Measurements from ENCODE around the gene KTI12. TPM values are rescaled to one million over a fixed set of nuclear protein-coding genes. Genes with fewer than 3 reads are reported as not detected.
"Not testable (repeated sequence)": the region's sequence is repeated elsewhere in the genome, so short reads cannot be mapped to it uniquely, and the experiment has no call there.

KTI12 gene
- total and polyA plus RNA-seq, 2 donors (not counting 3 experiments of a cell fraction or from before 2014, with no cell fraction given) = 10.0 to 12.7 TPM

- intact Hi-C loops (cut with micrococcal nuclease) (loop anchor here (10.0 kb wide), 1 partner anchor 193 kb away; no protein-coding TSS in a partner anchor), dilution Hi-C loops (cut with MboI; ENCODE audit: extremely low pct_ligation_motif_present, low sequenced_read_pairs) (no loop called here)
- Histone ChIP-seq H3K79me2 (ENCODE audit: control insufficient read depth, insufficient read depth, low read length) (no peaks in the 10 kb centered on the region), H3K9me3 (replicated peaks; ENCODE audit: control insufficient read depth, insufficient read depth, low read length) (no peaks in the 10 kb centered on the region), H4K20me1 (replicated peaks; ENCODE audit: control insufficient read depth, extremely low read depth, insufficient read depth, low read length) (no peaks in the 10 kb centered on the region), H3K27me3 (ENCODE audit: control insufficient read depth in 2 of 2, insufficient read depth in 2 of 2, low read length in 2 of 2) (peaks cover 2 to 5% of the 10 kb centered on the region in 2 experiments), H3K4me2 (ENCODE audit: insufficient read depth, low read length) (no peak overlapping the region), H2AFZ (ENCODE audit: low read depth, low read length) (no peak overlapping the region), H3K27ac (ENCODE audit: insufficient read depth, low read depth, low read length) (no peak overlapping the region), H3K9me1 (replicated peaks; ENCODE audit: control insufficient read depth, extremely low read depth, insufficient read depth, low read length) (no peaks in the 10 kb centered on the region), H3K4me3 (replicated peaks in 1 of 3; ENCODE audit: insufficient read depth in 1 of 3, low read depth in 1 of 3, low read length in 3 of 3) (no peak overlapping the region), H3K36me3 (ENCODE audit: control insufficient read depth in 2 of 2, extremely low read depth in 1 of 2, insufficient read depth in 2 of 2, low read length in 2 of 2) (no peaks in the 10 kb centered on the region), H3K4me1 (ENCODE audit: control insufficient read depth, extremely low read depth, insufficient read depth, low read length) (no peaks in the 10 kb centered on the region), H3K9ac (replicated peaks; ENCODE audit: extremely low read depth, insufficient read depth, low read length) (no peak overlapping the region)
- no TSS peak for BruUV-seq (replicated peaks)
- TF ChIP-seq CTCF (IDR thresholded peaks at IDR 0.05; ENCODE audit: extremely low read depth in 1 of 2, insufficient read depth in 1 of 2, low read depth in 1 of 2, low read length in 2 of 2) = no peak
- TF ChIP-seq FOS (IDR thresholded peaks at IDR 0.05; ENCODE audit: borderline replicate concordance, insufficient read depth, low read length) = no peak
- DNase-seq (ENCODE audit: low read depth, low spot score) = no peak
- no peak for FAIRE-seq
- CTCF ChIA-PET = no interaction called here
- POLR2A ChIA-PET = no interaction called here
Measured at GRCh38 chr1:52008071-52008809, 25.4 kb downstream of the KTI12 start.

GRCh38 chr1:52007215-52008002 lies 26.2 kb downstream of the KTI12 start:
- no peak overlapping the region for H3K4me2 ChIP-seq (ENCODE audit: insufficient read depth, low read length)
- POLR2A ChIA-PET = no interaction called here
- FAIRE-seq = no peak
- peaks cover 2 to 5% of the 10 kb centered on the region in 2 experiments for H3K27me3 ChIP-seq (ENCODE audit: control insufficient read depth in 2 of 2, insufficient read depth in 2 of 2, low read length in 2 of 2)
- no peak overlapping the region for H3K4me3 ChIP-seq (replicated peaks in 1 of 3; ENCODE audit: insufficient read depth in 1 of 3, low read depth in 1 of 3, low read length in 3 of 3)
- H3K79me2 ChIP-seq (ENCODE audit: control insufficient read depth, insufficient read depth, low read length) = no peaks in the 10 kb centered on the region
- H3K4me1 ChIP-seq (ENCODE audit: control insufficient read depth, extremely low read depth, insufficient read depth, low read length) = no peaks in the 10 kb centered on the region
- intact Hi-C loops (cut with micrococcal nuclease) (loop anchor here (10.0 kb wide), 1 partner anchor 193 kb away; no protein-coding TSS in a partner anchor), dilution Hi-C loops (cut with MboI; ENCODE audit: extremely low pct_ligation_motif_present, low sequenced_read_pairs) (no loop called here)
- no TSS peak for BruUV-seq (replicated peaks)
- no peak overlapping the region for H3K9ac ChIP-seq (replicated peaks; ENCODE audit: extremely low read depth, insufficient read depth, low read length)
- no peaks in the 10 kb centered on the region for H3K9me3 ChIP-seq (replicated peaks; ENCODE audit: control insufficient read depth, insufficient read depth, low read length)
- CTCF ChIA-PET = no interaction called here
- no peaks in the 10 kb centered on the region for H3K9me1 ChIP-seq (replicated peaks; ENCODE audit: control insufficient read depth, extremely low read depth, insufficient read depth, low read length)
- TF ChIP-seq GATA2 (IDR thresholded peaks at IDR 0.05; ENCODE audit: insufficient read depth, insufficient read length, low read depth, low read length) (no peak), EZH2 (IDR thresholded peaks at IDR 0.05; ENCODE audit: borderline replicate concordance, low read depth, low read length, severe bottlenecking) (no peak)
- H2AFZ ChIP-seq (ENCODE audit: low read depth, low read length) = no peak overlapping the region
- H3K36me3 ChIP-seq (ENCODE audit: control insufficient read depth in 2 of 2, extremely low read depth in 1 of 2, insufficient read depth in 2 of 2, low read length in 2 of 2) = no peaks in the 10 kb centered on the region
- no peak overlapping the region for H3K27ac ChIP-seq (ENCODE audit: insufficient read depth, low read depth, low read length)
- DNase-seq (ENCODE audit: low read depth, low spot score) = no peak
- no peaks in the 10 kb centered on the region for H4K20me1 ChIP-seq (replicated peaks; ENCODE audit: control insufficient read depth, extremely low read depth, insufficient read depth, low read length)

- BruUV-seq (replicated peaks); FAIRE-seq; H3K9me1 ChIP-seq (replicated peaks; ENCODE audit: control insufficient read depth, extremely low read depth, insufficient read depth, low read length); H3K27me3 ChIP-seq (ENCODE audit: control insufficient read depth in 2 of 2, insufficient read depth in 2 of 2, low read length in 2 of 2); H3K79me2 ChIP-seq (ENCODE audit: control insufficient read depth, insufficient read depth, low read length); H4K20me1 ChIP-seq (replicated peaks; ENCODE audit: control insufficient read depth, extremely low read depth, insufficient read depth, low read length); H3K9ac ChIP-seq (replicated peaks; ENCODE audit: extremely low read depth, insufficient read depth, low read length); DNase-seq (ENCODE audit: low read depth, low spot score); H3K4me2 ChIP-seq (ENCODE audit: insufficient read depth, low read length); H3K9me3 ChIP-seq (replicated peaks; ENCODE audit: control insufficient read depth, insufficient read depth, low read length); H3K36me3 ChIP-seq (ENCODE audit: control insufficient read depth in 2 of 2, extremely low read depth in 1 of 2, insufficient read depth in 2 of 2, low read length in 2 of 2); POLR2A ChIA-PET; H3K4me3 ChIP-seq (replicated peaks in 1 of 3; ENCODE audit: insufficient read depth in 1 of 3, low read depth in 1 of 3, low read length in 3 of 3); dilution Hi-C loops (cut with MboI; ENCODE audit: extremely low pct_ligation_motif_present, low sequenced_read_pairs); H3K27ac ChIP-seq (ENCODE audit: insufficient read depth, low read depth, low read length); H2AFZ ChIP-seq (ENCODE audit: low read depth, low read length); H3K4me1 ChIP-seq (ENCODE audit: control insufficient read depth, extremely low read depth, insufficient read depth, low read length): not testable (repeated sequence)
- CTCF ChIA-PET = interaction anchor here (2.9 kb wide), 1 partner anchor 109 kb away, joined by 32 read pairs; no protein-coding TSS in a partner anchor
- intact Hi-C loops (cut with micrococcal nuclease) = loop anchor here (10.0 kb wide), 1 partner anchor 191 kb away; no protein-coding TSS in a partner anchor
Measured at GRCh38 chr1:52006081-52006553, 27.5 kb downstream of the KTI12 start.
